ENCODE measurements around the gene RFC4. TPM values are rescaled to one million over a fixed set of nuclear protein-coding genes. Genes with fewer than 3 reads are reported as not detected.

The RFC4 gene
- total RNA-seq, 1 donor from 2014 or later: 36.3 TPM

DNA sequence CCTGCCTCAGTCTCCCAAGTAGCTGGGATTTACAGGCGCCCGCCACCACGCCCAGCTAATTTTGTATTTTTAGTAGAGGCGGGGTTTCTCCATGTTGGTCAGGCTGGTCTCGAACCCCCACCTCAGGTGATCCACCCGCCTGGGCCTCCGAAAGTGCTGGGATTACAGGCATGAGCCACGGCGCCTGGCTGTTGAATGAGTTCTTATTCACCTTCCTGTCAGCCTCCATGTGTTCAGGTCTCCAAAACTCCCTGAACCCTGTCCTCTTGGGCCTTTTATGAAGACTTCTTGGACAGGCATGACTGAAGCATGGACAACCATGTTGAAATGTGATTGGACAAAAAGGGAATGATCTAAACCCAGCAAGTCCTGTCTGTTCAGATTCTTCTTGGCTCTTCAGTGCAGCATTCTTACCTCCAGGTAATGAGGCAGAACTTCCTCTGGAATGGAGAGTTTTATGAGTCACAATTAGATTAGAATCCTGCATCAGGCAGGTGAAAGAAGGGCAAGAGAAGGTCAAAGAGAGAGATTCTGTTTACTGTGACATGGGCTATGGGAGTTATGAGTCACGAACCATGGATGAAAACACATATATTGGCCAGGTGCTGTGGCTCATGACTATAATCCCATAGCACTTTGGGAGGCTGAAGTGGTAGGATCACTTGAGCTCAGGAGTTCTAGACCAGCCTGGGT lies 46.0 kb downstream of the RFC4 start:
- Mint-ChIP-seq H3K9me3 (ENCODE audit: unreplicated experiment) (no peaks in the 10 kb centered on the region), H3K27ac (ENCODE audit: unreplicated experiment) (no peak overlapping the region), H3K4me3 (ENCODE audit: unreplicated experiment) (no peak overlapping the region), H3K36me3 (ENCODE audit: unreplicated experiment) (no peaks in the 10 kb centered on the region), H3K27me3 (ENCODE audit: unreplicated experiment) (no peaks in the 10 kb centered on the region), H3K4me1 (ENCODE audit: low read depth, unreplicated experiment) (peaks cover 3% of the 10 kb centered on the region)
- no peak for TF ChIP-seq CTCF (IDR thresholded peaks at IDR 0.05; ENCODE audit: partially characterized antibody, unreplicated experiment)
- DNase-seq: no peak

GRCh38 chr3:186759231-186759930 lies 46.9 kb downstream of the RFC4 start:
- no peak for TF ChIP-seq CTCF (IDR thresholded peaks at IDR 0.05; ENCODE audit: partially characterized antibody, unreplicated experiment)
- H3K4me3 Mint-ChIP-seq (ENCODE audit: unreplicated experiment): no peak overlapping the region
- no peaks in the 10 kb centered on the region for H3K36me3 Mint-ChIP-seq (ENCODE audit: unreplicated experiment)
- H3K9me3 Mint-ChIP-seq (ENCODE audit: unreplicated experiment): no peaks in the 10 kb centered on the region
- no peak overlapping the region for H3K27ac Mint-ChIP-seq (ENCODE audit: unreplicated experiment)
- H3K27me3 Mint-ChIP-seq (ENCODE audit: unreplicated experiment): no peaks in the 10 kb centered on the region
- DNase-seq: no peak
- H3K4me1 Mint-ChIP-seq (ENCODE audit: low read depth, unreplicated experiment): peaks cover 3% of the 10 kb centered on the region

- Mint-ChIP-seq H3K9me3 (ENCODE audit: unreplicated experiment) (no peaks in the 10 kb centered on the region), H3K27ac (ENCODE audit: unreplicated experiment) (no peak overlapping the region), H3K36me3 (ENCODE audit: unreplicated experiment) (no peaks in the 10 kb centered on the region), H3K27me3 (ENCODE audit: unreplicated experiment) (no peaks in the 10 kb centered on the region), H3K4me3 (ENCODE audit: unreplicated experiment) (no peak overlapping the region), H3K4me1 (ENCODE audit: low read depth, unreplicated experiment) (peaks cover 3% of the 10 kb centered on the region)
- no peak for DNase-seq
- TF ChIP-seq CTCF (IDR thresholded peaks at IDR 0.05; ENCODE audit: partially characterized antibody, unreplicated experiment): no peak
Measured at GRCh38 chr3:186757686-186758220, 48.5 kb downstream of the RFC4 start.

DNA sequence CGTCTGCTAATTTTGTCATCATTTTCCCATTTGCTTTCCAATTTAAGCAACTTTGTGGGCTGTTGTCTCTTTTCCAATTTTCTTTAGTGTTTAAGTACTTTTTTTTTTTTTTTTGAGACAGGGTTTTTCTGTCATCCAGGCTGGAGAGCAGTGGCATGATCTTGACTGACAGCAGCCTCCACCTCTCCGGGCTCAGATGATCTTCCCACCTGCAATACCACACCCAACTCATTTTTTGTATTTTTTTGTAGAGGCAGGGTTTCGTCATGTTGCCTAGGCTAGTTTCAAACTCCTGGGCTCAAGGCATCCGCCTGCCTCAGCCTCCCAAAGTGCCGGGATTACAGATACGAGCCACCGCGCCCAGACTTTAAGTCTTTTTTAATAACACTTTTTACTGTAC lies 49.1 kb downstream of the RFC4 start:
- no peak overlapping the region for H3K4me3 Mint-ChIP-seq (ENCODE audit: unreplicated experiment)
- no peak overlapping the region for H3K27ac Mint-ChIP-seq (ENCODE audit: unreplicated experiment)
- TF ChIP-seq CTCF (IDR thresholded peaks at IDR 0.05; ENCODE audit: partially characterized antibody, unreplicated experiment): no peak
- DNase-seq: no peak
- no peaks in the 10 kb centered on the region for H3K36me3 Mint-ChIP-seq (ENCODE audit: unreplicated experiment)
- H3K4me1 Mint-ChIP-seq (ENCODE audit: low read depth, unreplicated experiment): peaks cover 3% of the 10 kb centered on the region
- H3K27me3 Mint-ChIP-seq (ENCODE audit: unreplicated experiment): no peaks in the 10 kb centered on the region
- H3K9me3 Mint-ChIP-seq (ENCODE audit: unreplicated experiment): no peaks in the 10 kb centered on the region

GRCh38 chr3:186754871-186755270 lies 51.4 kb downstream of the RFC4 start:
- no peak for TF ChIP-seq CTCF (IDR thresholded peaks at IDR 0.05; ENCODE audit: partially characterized antibody, unreplicated experiment)
- Mint-ChIP-seq H3K4me3 (ENCODE audit: unreplicated experiment) (no peak overlapping the region), H3K4me1 (ENCODE audit: low read depth, unreplicated experiment) (peaks cover 3% of the 10 kb centered on the region), H3K27me3 (ENCODE audit: unreplicated experiment) (no peaks in the 10 kb centered on the region), H3K36me3 (ENCODE audit: unreplicated experiment) (no peaks in the 10 kb centered on the region), H3K27ac (ENCODE audit: unreplicated experiment) (no peak overlapping the region), H3K9me3 (ENCODE audit: unreplicated experiment) (no peaks in the 10 kb centered on the region)
- no peak for DNase-seq

All from glutamatergic neuron (in vitro differentiated cells).